HepG2 (cell line): ENCODE results near the gene TULP4. TPM values are rescaled to one million over a fixed set of nuclear protein-coding genes. Genes with fewer than 3 reads are reported as not detected.

Experiments used
- ATAC-seq: fragments of 200-7000 bp; cut with Tn5 transposase; 3 replicates; pipeline ENCODE4 v1.9.1; 2020; ENCODE audit warnings: mild to moderate bottlenecking, moderate library complexity
- BruUV-seq: library from RNA; stranded (reverse); fragments of 400-500 nt; replicated peaks from 2 replicates; lab custom pipeline; 2021; lab: Mats Ljungman, UMichigan
- CTCF ChIA-PET: fragments of 300-600 bp; formaldehyde crosslinking; extraction: SDS; loops from one replicate; lab custom pipeline; 2021; ENCODE audit warnings: low total read pairs, inconsistent platforms, low intra/inter-chr PET ratio; lab: Yijun Ruan, JAX
- POLR2A ChIA-PET: fragments of 350-600 bp; sonication (Branson Sonifier 250); formaldehyde crosslinking; loops from one replicate; lab custom pipeline; 2020; ENCODE audit warnings: antibody characterized with exemption, inconsistent platforms; lab: Yijun Ruan, JAX
- DNase-seq: peaks from one replicate; pipeline ENCODE4 v3.0.0-alpha.2; 2015; ENCODE audit warnings: low spot score
- FAIRE-seq: peaks from 3 replicates; lab custom pipeline; 2011; peaks lifted over from hg19 to GRCh38; lab: Jason Lieb, UNC
- H2AFZ ChIP-seq: one replicate; pipeline ENCODE4 v1.6.1; 2011; ENCODE audit warnings: low read length, inconsistent platforms
- H3K27ac ChIP-seq: fragments of 300-600 bp; 3 replicates; pipeline ENCODE4 v1.8.0; 2011; ENCODE audit warnings: mixed run types, mild to moderate bottlenecking, mixed read lengths, low read length, inconsistent platforms; ENCODE audit not compliant: insufficient read depth; ENCODE audit errors: extremely low read length
- H3K27me3 ChIP-seq, 2 experiments: fragments of 200-600 bp in 1 of 2; 2 replicates in 1 of 2; 3 replicates in 1 of 2; pipeline versions ENCODE4 v1.6.0 to v1.8.0; 2011; ENCODE audit warnings: low read length in 2 of 2, mild to moderate bottlenecking in 2 of 2, moderate library complexity in 2 of 2, inconsistent platforms in 1 of 2; ENCODE audit not compliant: insufficient read depth in 2 of 2, control insufficient read depth in 1 of 2
- H3K36me3 ChIP-seq, 2 experiments: fragments of 200-600 bp in 1 of 2; replicated peaks in 1 of 2; 2 replicates in 1 of 2; 3 replicates in 1 of 2; pipeline versions ENCODE4 v1.5.1 to v1.8.0; 2011; ENCODE audit warnings: low read length in 2 of 2, inconsistent platforms in 1 of 2; ENCODE audit not compliant: insufficient read depth in 2 of 2, control insufficient read depth in 1 of 2
- H3K4me1 ChIP-seq: 2 replicates; pipeline ENCODE4 v1.5.1; 2012; ENCODE audit warnings: low read length, inconsistent platforms; ENCODE audit not compliant: insufficient read depth
- H3K4me2 ChIP-seq: 2 replicates; pipeline ENCODE4 v1.6.0; 2011; ENCODE audit warnings: low read depth, low read length, inconsistent platforms
- H3K4me3 ChIP-seq, 3 experiments: fragments of 200-600 bp in 1 of 3; sonication (generic), shearing (Covaris generic) in 1 of 3; replicated peaks in 1 of 3; 2 replicates each; pipeline ENCODE4 v1.5.1; 2011 to 2016; ENCODE audit warnings: low read length in 3 of 3, inconsistent platforms in 2 of 3, low read depth in 2 of 3, mild to moderate bottlenecking in 2 of 3, control low read depth in 1 of 3, mixed read lengths in 1 of 3; ENCODE audit not compliant: insufficient read depth in 1 of 3
- H3K79me2 ChIP-seq: one replicate; pipeline ENCODE4 v1.6.1; 2011; ENCODE audit warnings: low read length, inconsistent platforms; ENCODE audit not compliant: insufficient read depth
- H3K9ac ChIP-seq: 2 replicates; pipeline ENCODE4 v1.6.0; 2011; ENCODE audit warnings: mild to moderate bottlenecking, low read depth, low read length, inconsistent platforms; ENCODE audit not compliant: insufficient read depth
- H3K9me3 ChIP-seq: 2 replicates; pipeline ENCODE4 v1.5.1; 2012; ENCODE audit warnings: mild to moderate bottlenecking, low read length
- H4K20me1 ChIP-seq: 2 replicates; pipeline ENCODE4 v1.6.0; 2011; ENCODE audit warnings: inconsistent platforms, mild to moderate bottlenecking, low read length, moderate library complexity; ENCODE audit not compliant: insufficient read depth
- CEBPG ChIP-seq: IDR thresholded peaks from 2 replicates; pipeline ENCODE4 v1.6.1; 2016
- ZNF460 ChIP-seq: sonication (generic); formaldehyde crosslinking; IDR thresholded peaks from 2 replicates; pipeline ENCODE4 v1.5.1; 2020; ENCODE audit warnings: missing genetic modification reagents, mild to moderate bottlenecking, borderline replicate concordance
- ZNF619 ChIP-seq: sonication (generic); formaldehyde crosslinking; IDR thresholded peaks from 2 replicates; pipeline ENCODE4 v1.4.0; 2020; ENCODE audit warnings: mild to moderate bottlenecking, missing genetic modification reagents
- WGBS: methylation state at CpG from one replicate; pipeline ENCODE4 v1.1.6; 2017; ENCODE audit warnings: low lambda C conversion rate; 5-methylcytosine and 5-hydroxymethylcytosine counted together
- in situ Hi-C: cut with HindIII; loops from 2 replicates; pipeline ENCODE4 v1.10.0; 2017; ENCODE audit warnings: low pct_unique_long_range_greater_than_20kb; ENCODE audit not compliant: extremely low pct_ligation_motif_present
- intact Hi-C: fragments of 100-400 bp; cut with micrococcal nuclease; formaldehyde crosslinking; loops from one replicate; pipeline ENCODE4 v1.10.0; 2022; ENCODE audit not compliant: unreplicated experiment
- polyA plus RNA-seq, 8 experiments: library from polyadenylated mRNA; depleted of rRNA in 3 of 8; stranded (reverse) in 7 of 8; unstranded in 1 of 8; fragments of >200 nt; fragmentation: Illumina TruSeq in 4 of 8; extraction: Trizol in 4 of 8; gene quantifications; 2 replicates each; pipeline versions ENCODE4 v1.2.1 to v1.2.3, GENCODE V29; 2011 to 2016; ENCODE audit warnings: low read depth in 4 of 8, missing spikeins in 1 of 8, mixed read lengths in 1 of 8; ENCODE audit not compliant: insufficient read depth in 1 of 8
- total RNA-seq, 5 experiments: library from RNA; depleted of rRNA; stranded (reverse); fragments of >200 nt; fragmentation: Illumina TruSeq; extraction: Trizol; gene quantifications; 2 replicates each; pipeline ENCODE4 v1.2.3, GENCODE V29; 2016; ENCODE audit warnings: low read depth in 1 of 5
- TF ChIP-seq, protein P1 (sequence below): sonication (generic); formaldehyde crosslinking; IDR thresholded peaks from 2 replicates; pipeline ENCODE4 v1.8.1; 2023; ENCODE audit warnings: mild to moderate bottlenecking, missing genetic modification reagents, borderline replicate concordance
- TF ChIP-seq, protein P2 (sequence below): sonication (generic); formaldehyde crosslinking; conservative IDR thresholded peaks from 2 replicates; pipeline ENCODE4 v1.4.0; 2020; ENCODE audit warnings: missing genetic modification reagents
- TF ChIP-seq, protein P3 (sequence below): sonication (generic); formaldehyde crosslinking; IDR thresholded peaks from 2 replicates; pipeline ENCODE4 v1.4.0; 2020; ENCODE audit warnings: mild to moderate bottlenecking, missing genetic modification reagents
- TF ChIP-seq, protein P4 (sequence below): sonication (generic); formaldehyde crosslinking; conservative IDR thresholded peaks from 2 replicates; pipeline ENCODE4 v1.8.1; 2023; ENCODE audit warnings: missing genetic modification reagents

The TULP4 gene
- total and polyA plus RNA-seq, 2 of the 13 experiments (the other 11 are each of a cell fraction or from before 2014, with no cell fraction given): 21.1 to 122 TPM

DNA sequence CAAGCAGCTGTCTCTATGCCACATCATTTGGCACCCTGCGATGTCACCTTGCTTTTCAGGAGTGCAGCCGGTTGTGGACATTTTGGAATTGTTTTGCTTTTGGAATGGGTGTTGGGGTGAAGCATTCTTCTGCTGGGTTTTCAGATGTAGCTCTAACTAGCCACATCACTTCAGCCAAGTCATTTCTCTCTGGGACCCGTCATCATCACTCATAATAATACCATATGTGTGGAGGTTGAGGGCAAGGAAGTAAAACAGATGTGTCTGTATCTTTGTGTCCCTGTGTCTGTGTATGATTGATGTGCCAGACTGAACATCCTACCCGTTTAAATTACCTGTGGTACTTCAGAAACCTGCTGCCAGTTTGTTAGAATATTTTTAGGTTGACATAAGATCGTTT, 49.5 kb upstream of the TULP4 start:
- H4K20me1 ChIP-seq: no peaks in the 10 kb centered on the region
- no peak overlapping the region for H3K4me3 ChIP-seq
- in situ Hi-C loops (no loop called here), intact Hi-C loops (no loop called here)
- BruUV-seq: no TSS peak
- no peak overlapping the region for H3K27ac ChIP-seq
- no peak for DNase-seq
- H2AFZ ChIP-seq: no peak overlapping the region
- no peak for TF ChIP-seq ZNF619 (CRISPR knock-in tag)
- TF ChIP-seq, protein P1, sequence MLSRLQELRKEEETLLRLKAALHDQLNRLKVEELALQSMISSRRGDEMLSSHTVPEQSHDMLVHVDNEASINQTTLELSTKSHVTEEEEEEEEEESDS (CRISPR knock-in tag): no peak
- TF ChIP-seq, protein P2, sequence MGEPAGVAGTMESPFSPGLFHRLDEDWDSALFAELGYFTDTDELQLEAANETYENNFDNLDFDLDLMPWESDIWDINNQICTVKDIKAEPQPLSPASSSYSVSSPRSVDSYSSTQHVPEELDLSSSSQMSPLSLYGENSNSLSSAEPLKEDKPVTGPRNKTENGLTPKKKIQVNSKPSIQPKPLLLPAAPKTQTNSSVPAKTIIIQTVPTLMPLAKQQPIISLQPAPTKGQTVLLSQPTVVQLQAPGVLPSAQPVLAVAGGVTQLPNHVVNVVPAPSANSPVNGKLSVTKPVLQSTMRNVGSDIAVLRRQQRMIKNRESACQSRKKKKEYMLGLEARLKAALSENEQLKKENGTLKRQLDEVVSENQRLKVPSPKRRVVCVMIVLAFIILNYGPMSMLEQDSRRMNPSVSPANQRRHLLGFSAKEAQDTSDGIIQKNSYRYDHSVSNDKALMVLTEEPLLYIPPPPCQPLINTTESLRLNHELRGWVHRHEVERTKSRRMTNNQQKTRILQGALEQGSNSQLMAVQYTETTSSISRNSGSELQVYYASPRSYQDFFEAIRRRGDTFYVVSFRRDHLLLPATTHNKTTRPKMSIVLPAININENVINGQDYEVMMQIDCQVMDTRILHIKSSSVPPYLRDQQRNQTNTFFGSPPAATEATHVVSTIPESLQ (CRISPR knock-in tag): no peak
- TF ChIP-seq ZNF460: no peak
- TF ChIP-seq, protein P3, sequence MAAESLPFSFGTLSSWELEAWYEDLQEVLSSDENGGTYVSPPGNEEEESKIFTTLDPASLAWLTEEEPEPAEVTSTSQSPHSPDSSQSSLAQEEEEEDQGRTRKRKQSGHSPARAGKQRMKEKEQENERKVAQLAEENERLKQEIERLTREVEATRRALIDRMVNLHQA (CRISPR knock-in tag): no peak
- TF ChIP-seq CEBPG (CRISPR knock-in tag): no peak
- TF ChIP-seq, protein P4, sequence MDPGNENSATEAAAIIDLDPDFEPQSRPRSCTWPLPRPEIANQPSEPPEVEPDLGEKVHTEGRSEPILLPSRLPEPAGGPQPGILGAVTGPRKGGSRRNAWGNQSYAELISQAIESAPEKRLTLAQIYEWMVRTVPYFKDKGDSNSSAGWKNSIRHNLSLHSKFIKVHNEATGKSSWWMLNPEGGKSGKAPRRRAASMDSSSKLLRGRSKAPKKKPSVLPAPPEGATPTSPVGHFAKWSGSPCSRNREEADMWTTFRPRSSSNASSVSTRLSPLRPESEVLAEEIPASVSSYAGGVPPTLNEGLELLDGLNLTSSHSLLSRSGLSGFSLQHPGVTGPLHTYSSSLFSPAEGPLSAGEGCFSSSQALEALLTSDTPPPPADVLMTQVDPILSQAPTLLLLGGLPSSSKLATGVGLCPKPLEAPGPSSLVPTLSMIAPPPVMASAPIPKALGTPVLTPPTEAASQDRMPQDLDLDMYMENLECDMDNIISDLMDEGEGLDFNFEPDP (CRISPR knock-in tag): no peak
- TF ChIP-seq, all 625 proteins: peak for 0
- POLR2A ChIA-PET: no interaction called here
- 90% methylated on average over 5 of the region's 5 CpGs for WGBS
- CTCF ChIA-PET: no interaction called here
- Histone ChIP-seq H3K4me1 (no peaks in the 10 kb centered on the region), H3K9me3 (no peaks in the 10 kb centered on the region), H3K36me3 (peaks cover 10 to 43% of the 10 kb centered on the region in 2 experiments), H3K27me3 (no peaks in the 10 kb centered on the region), H3K4me2 (no peak overlapping the region), H3K79me2 (peaks cover 82% of the 10 kb centered on the region), H3K9ac (no peak overlapping the region)
- FAIRE-seq: peak; percentile 28
- ATAC-seq: no peak
